Calu3 (cell line): Measurements from ENCODE around the gene GPRASP1. TPM values are rescaled to one million over a fixed set of nuclear protein-coding genes. Genes with fewer than 3 reads are reported as not detected.

ENCODE experiments used
- Bru-seq: library from RNA; stranded (reverse); fragments of 400-500 nt; gene quantifications from one replicate; lab custom pipeline; 2021; lab: Mats Ljungman, UMichigan
- BruChase-seq, 2 experiments: library from RNA; stranded (reverse); fragments of 400-500 nt; gene quantifications; one replicate each; lab custom pipeline; 2021; lab: Mats Ljungman, UMichigan
- BruUV-seq: library from RNA; stranded (reverse); fragments of 400-500 nt; replicated peaks from 2 replicates; lab custom pipeline; 2021; lab: Mats Ljungman, UMichigan
- CTCF ChIA-PET: fragments of 300-600 bp; sonication (Branson Sonifier 250); formaldehyde crosslinking; loops from one replicate; lab custom pipeline; 2022; ENCODE audit warnings: antibody characterized with exemption; lab: Charles Lee
- DNase-seq: peaks from one replicate; pipeline ENCODE4 v3.0.0; 2022
- H3K27ac Mint-ChIP-seq: one replicate; pipeline ENCODE4 v1.8.0; 2022; ENCODE audit warnings: mixed read lengths; ENCODE audit not compliant: unreplicated experiment
- H3K27me3 Mint-ChIP-seq: one replicate; pipeline ENCODE4 v1.8.0; 2022; ENCODE audit warnings: mixed read lengths; ENCODE audit not compliant: unreplicated experiment
- H3K36me3 Mint-ChIP-seq: one replicate; pipeline ENCODE4 v1.8.0; 2022; ENCODE audit warnings: mild to moderate bottlenecking, moderate library complexity, mixed read lengths; ENCODE audit not compliant: insufficient read depth, unreplicated experiment
- H3K4me1 Mint-ChIP-seq: one replicate; pipeline ENCODE4 v1.8.0; 2022; ENCODE audit warnings: mild to moderate bottlenecking, low read depth, mixed read lengths; ENCODE audit not compliant: unreplicated experiment
- H3K4me3 Mint-ChIP-seq: one replicate; pipeline ENCODE4 v1.8.0; 2022; ENCODE audit warnings: mild to moderate bottlenecking, low read depth, moderate library complexity, mixed read lengths; ENCODE audit not compliant: unreplicated experiment
- H3K9me3 Mint-ChIP-seq: one replicate; pipeline ENCODE4 v1.8.0; 2022; ENCODE audit warnings: low read depth, mixed read lengths; ENCODE audit not compliant: unreplicated experiment
- CTCF ChIP-seq: fragments of 200-600 bp; IDR thresholded peaks from one replicate; pipeline ENCODE4 v1.8.0; 2022; ENCODE audit warnings: antibody characterized with exemption; ENCODE audit not compliant: unreplicated experiment
- intact Hi-C: fragments of 100-400 bp; cut with micrococcal nuclease; formaldehyde crosslinking; loops from one replicate; pipeline ENCODE4 v1.10.0; 2022; ENCODE audit not compliant: unreplicated experiment
- long read RNA-seq: library from polyadenylated mRNA; stranded (forward); transcript quantifications from one replicate; pipeline ENCODE4 v2.0.0, GENCODE V29; 2022
- total RNA-seq: library from RNA; stranded (reverse); gene quantifications from 2 replicates; pipeline ENCODE4 v1.2.3, GENCODE V29; 2022

GPRASP1 gene
- total RNA-seq (3.6 and 3.9 TPM in 2 replicates), Bru-seq, nascent RNA (percentile 55 among the genes with signal in this experiment), BruChase-seq, experiment 1, labeled RNA remaining after a 6-hour chase (percentile 81 among the genes with signal in this experiment), BruChase-seq, experiment 2, labeled RNA remaining after a 2-hour chase (percentile 74 among the genes with signal in this experiment)
- long read RNA-seq, result 0 reads

GRCh38 chrX:102651242-102652011 is at the start of gene GPRASP1:
TSS of gene GPRASP1 (plus strand) at chrX:102651483. CDS start at chrX:102653914, 2,431 bp downstream.
- intact Hi-C loops, result no loop called here
- no peak for TF ChIP-seq CTCF
- Mint-ChIP-seq H3K4me3 (no peak within 1 kb of the TSS), H3K36me3 (peaks cover 8% of the 10 kb centered on the region), H3K4me1 (no peaks in the 10 kb centered on the region), H3K27ac (no peak within 1 kb of the TSS), H3K27me3 (no peaks in the 10 kb centered on the region), H3K9me3 (no peaks in the 10 kb centered on the region)
- no peak for DNase-seq
- no TSS peak for BruUV-seq
- CTCF ChIA-PET, result no interaction called here

GRCh38 chrX:102604327-102604726 is 47.0 kb upstream of the GPRASP1 start:
- Mint-ChIP-seq H3K4me3 (no peak overlapping the region), H3K27me3 (no peaks in the 10 kb centered on the region), H3K4me1 (peaks cover 16% of the 10 kb centered on the region), H3K36me3 (peaks cover 27% of the 10 kb centered on the region), H3K27ac (no peak overlapping the region), H3K9me3 (no peaks in the 10 kb centered on the region)
- DNase-seq, result no peak
- no TSS peak for BruUV-seq
- TF ChIP-seq CTCF, result no peak
- intact Hi-C loops, result no loop called here
- CTCF ChIA-PET, result no interaction called here

- peaks cover 5% of the 10 kb centered on the region for H3K4me1 Mint-ChIP-seq
- CTCF ChIA-PET, result no interaction called here
- no peak overlapping the region for H3K4me3 Mint-ChIP-seq
- peaks cover 9% of the 10 kb centered on the region for H3K36me3 Mint-ChIP-seq
- no peak overlapping the region for H3K27ac Mint-ChIP-seq
- no peak for DNase-seq
- no peak for TF ChIP-seq CTCF
- H3K27me3 Mint-ChIP-seq, result no peaks in the 10 kb centered on the region
- intact Hi-C loops, result no loop called here
- H3K9me3 Mint-ChIP-seq, result peaks cover 4% of the 10 kb centered on the region
- no TSS peak for BruUV-seq
Observed at GRCh38 chrX:102606115-102606514, 45.2 kb upstream of the GPRASP1 start.

- Mint-ChIP-seq H3K27ac (no peak overlapping the region), H3K4me1 (no peaks in the 10 kb centered on the region), H3K27me3 (no peaks in the 10 kb centered on the region), H3K4me3 (no peak overlapping the region), H3K9me3 (peaks cover 4% of the 10 kb centered on the region), H3K36me3 (no peaks in the 10 kb centered on the region)
- intact Hi-C loops, result loop anchor here (10.0 kb wide), 1 partner anchor 84 kb away; no protein-coding TSS in a partner anchor
- DNase-seq, result no peak
- no TSS peak for BruUV-seq
- TF ChIP-seq CTCF, result no peak
- CTCF ChIA-PET, result no interaction called here
Observed at GRCh38 chrX:102610905-102611304, 40.4 kb upstream of the GPRASP1 start.
